COLO829 (cell line): ENCODE data around the gene ADM.
"Not testable (repeated sequence)": the region's sequence is repeated elsewhere in the genome, so short reads cannot be mapped to it uniquely, and the experiment has no call there.

Source experiments
- DNase-seq: peaks from one replicate; pipeline ENCODE4 v3.0.0; 2012; ENCODE audit warnings: low spot score

Gene ADM

GRCh38 chr11:10304495-10305261 lies at the start of gene ADM:
Gene ADM (plus strand): TSS chr11:10305073. CDS start chr11:10305701, 628 bp downstream.
- peak; percentile 87 for DNase-seq

GRCh38 chr11:10255388-10256125 lies 49.3 kb upstream of the ADM start:
- DNase-seq = no peak

- DNase-seq = no peak
Measured at GRCh38 chr11:10257478-10257877, 47.4 kb upstream of the ADM start.

GRCh38 chr11:10261821-10262220 lies 43.1 kb upstream of the ADM start:
- peak; percentile 5 for DNase-seq

- DNase-seq = no peak
Measured at GRCh38 chr11:10263929-10264328, 40.9 kb upstream of the ADM start.

GRCh38 chr11:10264716-10265115 lies 40.2 kb upstream of the ADM start:
- not testable (repeated sequence) for DNase-seq

GRCh38 chr11:10265936-10266335 lies 38.9 kb upstream of the ADM start:
- no peak for DNase-seq

GRCh38 chr11:10267821-10268220 lies 37.1 kb upstream of the ADM start:
- no peak for DNase-seq

- DNase-seq = no peak
Measured at GRCh38 chr11:10268746-10269488, 36.0 kb upstream of the ADM start.

GRCh38 chr11:10272132-10272531 lies 32.7 kb upstream of the ADM start:
- DNase-seq = no peak

GRCh38 chr11:10273738-10274137 lies 31.1 kb upstream of the ADM start:
- DNase-seq = no peak

- no peak for DNase-seq
Measured at GRCh38 chr11:10274726-10275125, 30.1 kb upstream of the ADM start.

GRCh38 chr11:10275714-10276113 lies 29.2 kb upstream of the ADM start:
- no peak for DNase-seq

- no peak for DNase-seq
Measured at GRCh38 chr11:10282117-10282516, 22.8 kb upstream of the ADM start.

GRCh38 chr11:10283991-10284390 lies 20.9 kb upstream of the ADM start:
- no peak for DNase-seq

- DNase-seq = no peak
Measured at GRCh38 chr11:10285148-10285802, 19.6 kb upstream of the ADM start.

- DNase-seq = no peak
Measured at GRCh38 chr11:10287140-10287539, 17.7 kb upstream of the ADM start.

- DNase-seq = no peak
Measured at GRCh38 chr11:10287766-10288715, 16.8 kb upstream of the ADM start.

- no peak for DNase-seq
Measured at GRCh38 chr11:10288881-10289764, 15.8 kb upstream of the ADM start.

- DNase-seq = no peak
Measured at GRCh38 chr11:10289765-10290380, 15.0 kb upstream of the ADM start.
